HG02759 (cell line): ENCODE measurements around the gene NFATC2.
"Not testable (repeated sequence)": the region's sequence is repeated elsewhere in the genome, so short reads cannot be mapped to it uniquely, and the experiment has no call there.

Experiments used
- ATAC-seq: cut with Tn5 transposase; IDR thresholded peaks from one replicate; pipeline ENCODE4 v1.9.1; 2021; ENCODE audit warnings: mild to moderate bottlenecking, moderate library complexity; ENCODE audit not compliant: unreplicated experiment

Gene NFATC2

DNA sequence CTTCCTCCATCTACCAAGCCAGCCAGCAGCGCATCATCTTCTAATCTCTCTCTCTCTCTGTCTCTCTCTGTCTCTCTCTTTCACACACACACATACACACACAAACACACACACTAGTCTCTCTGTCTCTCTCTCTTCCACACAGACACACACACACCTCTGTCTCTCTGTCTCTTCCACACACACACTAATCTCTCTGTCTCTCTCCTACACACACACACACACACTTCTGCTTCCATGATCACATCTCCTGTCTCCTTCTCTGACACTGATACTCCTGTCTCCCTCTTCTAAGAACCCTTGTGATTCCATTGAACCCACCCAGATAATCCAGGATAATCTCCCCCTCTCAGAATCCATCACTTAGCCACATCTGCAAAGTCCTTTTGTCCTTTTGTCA, 181.3 kb downstream of the NFATC2 start:
- no peak for ATAC-seq

DNA sequence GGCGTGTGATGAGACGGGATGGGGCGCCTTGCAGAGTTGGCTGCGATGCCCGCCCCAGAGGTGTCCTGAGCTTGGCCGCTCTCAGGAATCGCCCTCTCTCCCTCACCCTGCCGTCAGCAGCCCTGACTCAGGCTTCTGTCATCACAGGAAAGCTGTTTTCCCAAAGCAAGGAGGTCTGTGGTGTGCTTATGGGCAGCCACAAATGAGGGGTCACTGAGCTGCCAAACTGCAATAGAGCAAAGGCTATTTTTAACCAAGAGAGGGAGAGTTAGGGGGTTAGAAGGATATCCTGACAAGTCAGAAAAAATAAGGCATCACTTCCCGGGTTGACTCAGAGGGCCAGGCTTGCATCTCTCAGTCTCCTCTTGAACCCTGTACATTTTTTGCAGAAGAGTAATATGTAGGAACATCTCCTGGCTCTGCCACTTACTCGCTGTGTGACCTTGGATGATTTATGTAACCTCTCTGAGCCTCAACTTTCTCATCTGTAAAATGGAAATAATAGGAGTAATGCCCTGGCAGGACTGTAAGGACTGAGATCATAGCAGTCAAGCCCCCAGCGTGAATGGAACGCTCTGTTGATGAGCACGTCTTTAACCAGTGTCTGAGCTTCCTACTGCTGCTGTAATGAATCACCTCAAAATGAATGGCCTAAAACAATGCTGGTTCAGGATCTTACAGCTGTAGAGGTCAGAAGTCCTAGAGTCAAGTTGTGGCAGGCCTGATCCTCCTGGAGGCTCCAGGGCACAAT, 181.9 kb downstream of the NFATC2 start:
- ATAC-seq, result no peak

DNA sequence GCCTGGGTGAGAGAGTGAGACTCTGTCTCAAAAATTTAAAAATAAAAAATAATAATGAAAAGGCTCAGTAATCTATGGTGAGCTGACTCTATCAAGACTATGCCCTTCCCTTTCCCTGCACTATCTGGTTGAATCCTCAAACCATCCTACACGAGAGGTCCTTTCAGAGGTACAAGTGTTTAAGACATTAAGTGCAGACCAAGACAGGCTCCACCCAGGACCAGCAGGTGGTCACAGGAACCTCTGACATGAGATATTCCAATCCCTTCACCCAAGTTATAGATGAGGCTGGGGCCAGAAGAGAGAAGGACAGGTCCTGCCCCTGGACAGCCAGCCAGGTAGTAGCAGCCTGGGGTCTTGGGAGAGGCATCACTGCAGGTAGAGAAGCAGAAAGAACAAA, 182.6 kb downstream of the NFATC2 start:
- ATAC-seq, result no peak

DNA sequence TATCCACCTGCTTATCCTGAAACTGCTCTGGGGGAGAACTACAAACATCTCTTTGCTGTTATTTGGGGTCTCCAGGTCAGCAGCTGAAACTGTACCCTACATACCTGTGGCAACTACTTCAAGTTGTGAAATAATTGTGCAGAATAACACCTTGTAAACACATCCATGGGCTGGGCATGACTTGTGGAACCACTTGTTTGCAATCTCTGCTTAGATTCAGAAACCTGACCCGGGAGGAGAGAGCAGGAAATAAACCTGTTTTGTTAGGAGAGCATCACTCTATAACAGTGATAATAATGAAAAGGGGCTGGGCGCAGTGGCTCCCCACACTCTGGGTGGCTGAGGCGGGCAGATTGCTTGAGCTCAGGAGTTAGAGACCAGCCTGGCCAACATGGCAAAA, 183.1 kb downstream of the NFATC2 start:
- no peak for ATAC-seq

DNA sequence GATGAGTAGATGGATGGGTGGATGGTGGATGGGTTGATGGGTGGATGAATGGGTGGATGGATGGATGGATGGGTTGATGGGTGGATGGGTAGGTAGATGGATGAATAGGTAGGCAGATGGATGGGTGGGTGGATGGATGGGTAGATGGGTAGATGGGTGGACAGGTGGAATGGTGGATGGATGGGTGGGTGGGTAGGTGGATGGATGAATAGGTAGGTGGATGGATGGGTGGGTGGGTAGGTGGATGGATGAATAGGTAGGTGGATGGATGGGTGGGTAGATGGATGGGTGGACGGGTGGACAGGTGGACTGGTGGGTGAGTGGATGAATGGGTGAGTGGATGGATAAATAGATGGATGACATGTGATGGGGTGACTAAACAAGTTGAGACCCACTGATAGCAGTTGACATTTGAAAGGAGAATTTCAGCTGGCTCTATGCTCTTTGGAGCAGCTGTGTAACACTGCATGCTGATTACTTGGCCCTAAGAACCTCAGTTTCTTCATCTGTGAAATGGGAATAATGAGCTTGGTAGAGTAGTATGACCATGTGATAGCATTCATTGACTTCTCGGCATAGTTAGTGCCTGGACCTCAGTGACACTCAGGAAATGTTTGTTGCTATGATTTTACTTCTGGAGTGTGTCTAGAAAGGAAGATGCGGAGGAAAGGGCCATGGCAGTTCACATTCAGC, 184.3 kb downstream of the NFATC2 start:
- no peak for ATAC-seq

DNA sequence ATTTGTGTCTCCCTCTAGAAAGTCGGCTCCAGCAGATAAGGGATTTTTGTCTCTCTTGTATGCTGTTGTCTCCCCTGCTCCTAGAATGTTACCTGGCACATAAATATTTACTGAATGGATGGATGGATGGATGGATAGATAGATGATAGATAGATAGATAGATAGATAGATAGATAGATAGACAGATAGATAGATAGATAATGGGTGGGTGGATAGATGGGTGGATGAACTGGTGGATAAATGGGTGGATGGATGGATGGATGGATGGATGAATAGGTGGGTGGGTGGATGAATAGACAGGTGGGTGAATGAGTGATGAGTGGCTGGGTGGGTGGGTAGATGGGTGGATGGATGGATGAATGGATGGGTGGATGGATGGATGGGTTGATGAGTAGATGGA, 185.0 kb downstream of the NFATC2 start:
- no peak for ATAC-seq

DNA sequence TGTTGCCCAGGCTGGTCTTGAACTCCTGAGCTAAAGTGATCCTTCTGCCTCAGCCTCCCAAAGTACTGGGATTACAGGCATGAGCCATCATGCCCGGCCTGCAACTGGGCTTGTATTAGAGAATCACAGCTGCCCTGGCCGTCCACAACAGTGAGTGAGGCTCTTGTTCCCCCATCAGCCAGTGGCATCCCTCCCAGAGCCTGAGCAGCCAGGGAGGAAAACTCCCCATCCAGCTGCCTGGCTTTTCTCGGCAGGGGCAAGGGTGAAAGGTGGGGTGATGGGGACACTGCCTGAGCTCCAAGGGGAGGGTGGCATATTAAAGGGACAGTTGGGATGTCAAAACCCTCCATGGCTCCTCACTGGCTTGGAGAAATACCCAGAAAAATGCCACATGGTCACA, 185.6 kb downstream of the NFATC2 start:
- no peak for ATAC-seq

DNA sequence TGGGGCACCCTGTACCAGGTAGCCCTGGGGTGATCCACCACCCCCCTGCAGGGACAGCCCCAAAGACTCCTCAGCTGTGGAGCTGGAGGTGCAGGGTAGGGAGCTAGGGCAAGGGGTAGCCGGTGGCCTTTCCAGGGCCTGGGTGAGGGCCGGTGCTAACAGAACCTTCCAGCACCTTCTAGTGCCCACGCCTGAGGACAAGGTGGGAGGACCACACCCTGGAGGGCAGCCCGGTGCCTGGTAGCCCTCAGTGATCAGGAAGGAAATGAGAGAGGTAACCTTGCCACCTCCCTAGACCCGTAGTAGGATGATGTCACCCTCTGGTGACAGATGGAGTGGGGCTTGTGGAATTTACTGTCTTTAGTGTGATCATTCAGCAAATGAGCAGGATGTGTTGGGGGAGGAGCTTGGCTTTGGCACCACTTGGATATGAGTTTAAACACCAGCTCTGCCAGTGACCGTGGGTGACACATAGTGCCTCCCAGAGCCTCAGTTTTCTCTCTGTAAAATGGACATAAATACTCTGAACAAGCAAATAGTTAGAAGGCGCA, 187.7 kb downstream of the NFATC2 start:
- no peak for ATAC-seq

DNA sequence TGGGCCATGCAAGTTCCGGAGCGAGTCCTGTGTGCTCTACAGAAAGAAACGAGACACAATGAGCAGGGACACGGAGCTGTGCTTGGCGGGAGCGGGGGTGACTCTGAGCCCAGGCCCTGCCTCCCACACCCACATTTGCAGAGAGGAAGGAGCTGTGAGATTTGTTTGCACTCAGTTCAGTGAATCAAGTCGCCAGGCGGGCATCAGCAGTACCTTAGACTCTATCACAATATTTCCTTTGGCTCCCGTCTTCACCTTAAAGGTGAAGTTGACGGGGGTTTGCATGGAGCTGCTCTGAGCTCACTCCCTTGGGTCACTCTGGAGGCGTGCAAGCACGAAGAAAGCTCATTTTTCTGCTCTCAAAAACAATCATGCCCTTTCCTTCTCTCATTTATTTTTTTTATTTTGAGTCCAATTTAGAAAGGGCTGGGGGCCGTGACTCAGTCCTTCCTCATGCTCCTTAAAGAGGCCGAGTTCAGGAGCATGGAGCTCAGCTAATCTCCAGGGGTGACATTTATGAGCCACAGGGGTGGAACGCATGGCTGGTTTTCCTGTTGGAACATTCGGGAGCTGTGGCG, 188.2 kb downstream of the NFATC2 start:
- no peak for ATAC-seq

DNA sequence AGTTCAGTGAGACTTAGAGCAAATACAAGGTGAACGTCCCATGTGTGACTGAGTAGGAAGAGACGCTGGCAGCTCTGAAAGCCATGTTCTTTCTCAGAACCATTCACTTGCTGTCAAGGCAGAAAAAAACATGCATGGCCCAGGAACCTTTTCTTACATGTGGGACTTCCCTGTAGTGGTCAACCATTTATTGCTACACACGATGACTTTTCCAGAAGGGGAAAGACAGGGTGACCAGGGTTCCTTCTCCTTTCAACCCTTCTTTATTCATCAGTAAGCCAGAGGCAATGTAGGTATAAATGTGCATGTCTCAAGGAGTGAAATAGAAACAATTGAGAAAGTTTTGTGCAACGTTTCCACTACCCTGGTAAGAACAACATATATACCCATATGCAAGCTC, 189.0 kb downstream of the NFATC2 start:
- no peak for ATAC-seq

DNA sequence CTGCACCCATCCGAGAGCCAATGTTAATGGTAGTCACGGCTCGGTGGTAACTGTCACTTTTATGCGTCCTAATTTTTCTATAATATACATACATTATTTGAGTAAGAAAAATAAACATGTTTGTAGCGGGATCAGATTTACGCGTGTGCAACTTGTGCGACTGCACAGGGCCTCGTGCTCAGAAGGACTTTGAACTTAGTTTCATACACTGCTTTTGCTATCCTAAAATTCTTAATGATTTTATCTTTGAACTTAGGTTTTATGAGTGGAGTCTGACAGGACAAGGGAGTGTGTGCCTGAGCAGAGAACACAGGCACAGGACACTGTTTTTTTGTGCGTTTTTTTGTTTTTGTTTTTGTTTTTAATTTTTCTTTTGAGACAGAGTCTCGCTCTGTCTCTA, 189.7 kb downstream of the NFATC2 start:
- no peak for ATAC-seq

DNA sequence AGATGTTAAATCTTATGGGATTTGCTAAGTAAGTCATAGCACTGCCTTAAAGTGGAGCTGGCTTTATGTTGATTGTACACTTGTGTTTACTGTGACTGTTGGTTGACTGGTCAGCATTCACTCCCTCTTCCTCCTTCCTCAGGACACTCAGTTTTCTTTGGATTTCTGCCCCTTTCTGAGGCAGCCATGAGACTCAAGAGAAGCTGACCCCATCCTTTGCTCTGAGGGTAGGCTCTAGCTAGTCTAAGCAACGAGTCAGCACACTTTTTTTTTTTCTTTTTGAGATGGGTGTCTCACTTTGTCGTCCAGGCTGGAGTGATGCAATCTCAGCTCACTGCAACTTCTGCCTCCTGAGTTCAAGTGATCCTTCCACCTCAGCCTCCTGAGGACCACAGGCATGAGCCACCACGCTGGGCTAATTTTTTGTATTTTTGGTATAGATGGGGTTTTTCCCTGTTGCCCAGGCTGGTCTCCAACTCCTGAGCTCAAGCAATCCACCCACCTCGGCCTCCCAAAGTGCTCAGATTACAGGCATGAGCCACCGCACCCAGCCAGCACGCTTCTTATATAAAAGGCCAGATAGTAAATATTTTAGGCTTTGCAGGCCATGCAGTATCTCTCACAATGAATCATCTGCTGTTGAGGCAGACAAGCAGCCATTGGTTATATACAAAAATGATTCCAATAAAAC, 191.4 kb downstream of the NFATC2 start:
- no peak for ATAC-seq

DNA sequence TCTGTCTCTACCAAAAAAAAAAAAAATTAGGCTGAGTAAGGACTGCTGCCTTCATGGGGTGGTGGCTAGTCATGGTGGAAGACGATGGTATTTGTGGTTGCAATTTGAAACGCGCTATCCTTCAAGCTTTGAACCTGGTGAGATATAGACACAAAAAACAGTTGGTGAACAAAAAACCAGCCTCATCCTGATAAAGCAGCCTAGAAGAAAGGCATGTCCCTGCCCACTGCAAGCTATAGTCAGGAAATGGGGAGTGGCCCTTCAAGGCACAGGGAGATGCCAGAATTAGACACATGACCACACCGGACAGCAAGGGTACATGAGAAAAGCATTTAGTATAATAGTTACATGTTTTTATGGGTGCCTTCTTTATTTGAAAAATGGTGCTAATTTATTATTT, 193.6 kb downstream of the NFATC2 start:
- no peak for ATAC-seq

DNA sequence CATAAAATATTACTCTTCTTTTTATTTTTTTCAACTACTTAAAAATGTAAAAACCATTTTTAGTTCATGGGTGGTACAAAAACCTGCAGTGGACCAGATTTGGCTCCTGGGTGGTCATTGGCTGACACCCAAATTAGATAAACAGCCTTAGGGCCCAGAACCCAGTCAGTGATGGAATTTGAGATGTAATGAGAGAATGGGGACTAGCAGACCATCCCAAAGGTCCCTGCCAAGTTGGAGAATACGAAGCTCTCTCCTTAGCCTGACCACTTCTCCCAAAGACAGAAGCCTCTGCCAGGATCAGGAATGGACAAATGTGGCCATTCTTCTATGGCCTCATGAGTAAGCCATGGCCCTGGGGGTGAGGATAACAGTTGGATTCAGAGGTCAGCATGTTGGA, 194.7 kb downstream of the NFATC2 start:
- no peak for ATAC-seq

DNA sequence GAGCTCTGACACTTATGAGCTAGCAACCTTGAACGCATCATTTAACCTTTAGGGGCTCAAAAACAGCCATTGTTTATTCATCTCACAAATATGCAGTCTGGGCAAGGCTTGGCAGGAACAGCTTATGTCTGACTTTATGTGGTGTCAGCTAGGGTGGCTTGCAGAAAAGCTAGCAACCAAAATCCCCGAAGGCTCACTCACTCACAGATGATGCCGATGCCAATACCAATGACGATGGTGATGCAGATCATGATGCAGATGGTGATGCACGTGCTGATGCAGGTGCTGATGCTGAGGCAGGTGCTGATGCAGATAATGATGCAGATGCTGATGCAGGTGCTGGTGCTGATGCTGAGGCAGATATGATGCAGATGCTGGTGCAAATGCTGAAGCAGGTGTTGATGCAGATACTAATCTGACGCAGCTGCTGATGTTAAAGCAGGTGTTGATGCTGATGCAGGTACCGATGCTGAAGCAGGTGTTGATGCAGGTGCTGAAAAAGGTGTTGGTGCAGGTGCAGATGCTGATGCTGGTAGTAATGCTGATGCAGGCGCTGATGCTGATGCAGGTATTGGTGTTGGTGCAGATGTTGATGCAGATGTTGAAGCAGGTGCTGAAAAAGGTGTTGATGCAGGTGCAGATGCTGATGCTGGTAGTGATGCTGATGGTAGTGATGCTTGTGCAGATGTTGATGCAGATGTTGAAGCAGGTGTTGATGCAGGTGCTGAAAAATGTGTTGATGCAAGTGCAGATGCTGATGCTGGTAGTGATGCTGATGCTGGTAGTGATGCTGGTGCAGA, 195.6 kb downstream of the NFATC2 start:
- ATAC-seq, result no peak

DNA sequence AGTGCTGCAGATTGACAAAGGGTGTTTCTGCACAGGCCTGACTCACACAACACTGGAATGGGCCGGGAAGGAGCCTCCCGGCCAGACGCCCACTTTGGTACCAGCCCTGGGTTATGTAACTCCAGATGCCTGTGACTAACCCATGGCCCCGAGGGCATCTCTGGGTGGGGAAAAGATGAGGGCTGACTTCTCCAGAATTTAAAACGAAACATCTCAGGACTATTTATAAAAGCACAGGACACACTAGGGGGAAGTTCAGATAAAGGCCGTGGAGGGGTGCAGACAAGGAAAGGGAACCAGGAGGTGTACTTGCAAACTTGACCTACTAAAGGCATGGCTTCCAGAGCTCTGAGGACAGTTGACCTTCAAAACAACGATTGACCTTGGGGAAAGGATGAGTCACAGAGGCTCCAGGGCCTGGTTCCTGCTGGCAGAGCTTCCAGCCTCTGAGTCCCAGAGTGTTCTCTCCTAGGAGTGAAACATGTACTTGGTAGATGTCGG, 196.9 kb downstream of the NFATC2 start:
- no peak for ATAC-seq

DNA sequence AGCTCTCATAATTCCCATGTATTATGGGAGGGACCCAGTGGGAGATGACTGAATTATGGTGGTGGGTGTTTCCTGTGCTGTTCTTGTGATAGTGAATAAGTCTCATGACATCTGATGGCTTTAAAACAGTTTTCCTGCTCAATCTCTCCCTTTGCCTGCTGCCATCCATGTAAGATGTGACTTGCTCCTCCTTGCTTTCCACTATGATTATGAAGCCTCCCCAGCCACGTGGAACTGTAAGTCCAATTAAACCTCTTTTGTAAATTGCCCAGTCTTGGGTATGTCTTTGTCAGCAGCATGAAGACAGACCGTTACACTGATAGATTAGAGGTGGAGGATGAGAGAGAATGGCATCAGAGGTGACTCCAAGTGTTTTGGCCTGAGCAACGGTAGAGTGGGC, 198.7 kb downstream of the NFATC2 start:
- ATAC-seq, result not testable (repeated sequence)

DNA sequence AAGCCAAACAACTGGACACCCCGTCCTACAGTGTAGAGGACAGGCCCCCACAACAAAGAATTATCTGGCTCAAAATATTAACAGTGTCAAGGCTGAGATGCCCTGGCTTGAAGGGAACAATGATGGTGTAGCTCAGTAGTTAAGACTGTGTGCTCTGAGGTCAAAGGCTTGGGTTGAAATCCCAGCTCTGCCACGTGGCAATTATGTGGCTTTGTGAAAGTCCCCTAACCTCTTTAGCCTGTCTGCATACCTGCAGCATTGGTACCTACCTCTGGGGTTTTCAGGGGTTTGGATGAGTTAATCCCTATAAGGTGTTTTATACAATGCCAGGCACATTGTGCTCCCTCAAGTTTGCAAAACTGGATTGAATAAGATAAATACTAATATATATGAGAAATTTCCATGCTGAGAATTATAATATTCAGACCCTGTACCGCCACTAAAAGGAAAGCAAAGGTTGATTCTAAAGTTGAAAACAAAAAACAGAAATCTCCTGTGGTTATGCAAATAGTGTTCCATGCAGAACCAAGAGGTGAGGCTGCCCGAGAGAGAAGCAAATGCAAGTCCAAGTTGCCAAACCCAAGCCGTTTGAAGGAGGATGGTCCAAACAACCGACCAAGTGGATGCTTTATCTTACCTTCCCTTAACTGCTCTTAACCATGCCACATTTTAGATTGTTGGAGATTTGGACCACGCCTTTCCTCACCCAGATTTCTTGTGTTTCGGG, 199.8 kb downstream of the NFATC2 start:
- no peak for ATAC-seq

DNA sequence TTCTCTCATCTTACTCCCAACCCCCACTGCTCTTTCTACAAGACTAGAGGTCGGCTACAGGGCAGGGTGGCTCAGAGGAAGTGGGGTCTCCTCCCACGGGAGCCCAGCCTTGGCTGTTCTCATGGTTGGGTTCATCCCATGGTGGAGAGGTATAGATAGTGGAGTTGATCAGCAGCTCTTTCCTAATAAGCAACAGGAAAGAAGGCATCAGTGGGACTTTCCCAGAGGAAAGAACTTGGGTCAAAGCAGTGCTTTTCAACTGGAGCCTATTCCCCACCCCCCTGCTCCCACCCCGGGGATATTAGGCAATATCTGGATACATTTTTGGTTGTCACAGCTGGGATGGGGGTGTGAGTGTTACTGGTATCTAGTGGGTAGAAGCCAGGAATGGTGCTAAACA, 200.9 kb downstream of the NFATC2 start:
- no peak for ATAC-seq

DNA sequence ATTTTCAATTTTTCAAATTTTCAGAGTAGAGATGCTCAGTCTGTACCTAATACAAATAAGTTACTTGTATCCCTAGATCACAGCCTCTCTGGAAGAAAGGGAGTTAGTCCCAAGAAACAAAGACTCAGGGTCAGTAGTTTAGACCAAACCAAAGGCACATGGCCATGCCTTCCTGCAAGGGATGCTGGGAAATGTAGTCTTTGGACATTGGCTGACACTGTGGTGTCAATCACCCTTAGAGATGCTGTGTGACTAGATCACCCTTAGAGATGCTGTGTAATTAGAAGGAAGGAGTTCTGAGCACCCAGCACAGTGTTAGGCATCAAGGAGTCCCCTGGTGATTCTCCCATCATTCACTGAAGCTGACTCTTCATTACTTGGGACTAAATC, 202.1 kb downstream of the NFATC2 start:
- no peak for ATAC-seq
